GM12891 (cell line): Measurements from ENCODE around the gene SELENOS.

Experiments
- DNase-seq: peaks from one replicate; pipeline ENCODE4 v3.0.0; 2011; ENCODE audit warnings: low spot score; ENCODE audit not compliant: insufficient read length
- FAIRE-seq: peaks from 2 replicates; lab custom pipeline; 2011; peaks lifted over from hg19 to GRCh38; lab: Jason Lieb, UNC
- PAX5 ChIP-seq: IDR thresholded peaks from 2 replicates; pipeline ENCODE4 v1.6.1; 2011; ENCODE audit warnings: low read length, moderate library complexity, mild to moderate bottlenecking; ENCODE audit not compliant: insufficient read depth, severe bottlenecking
- POLR2A ChIP-seq: IDR thresholded peaks from 2 replicates; pipeline ENCODE4 v1.6.1; 2011; ENCODE audit warnings: low read depth, low read length, control low read depth
- POLR2AphosphoS5 ChIP-seq: IDR thresholded peaks from 2 replicates; pipeline ENCODE4 v1.6.1; 2011; ENCODE audit warnings: low read depth, low read length, control low read depth
- POU2F2 ChIP-seq: IDR thresholded peaks from 2 replicates; pipeline ENCODE4 v1.6.1; 2011; ENCODE audit warnings: low read depth, mild to moderate bottlenecking, control low read depth, low read length, moderate library complexity
- SPI1 ChIP-seq: IDR thresholded peaks from 2 replicates; pipeline ENCODE4 v1.6.1; 2011; ENCODE audit warnings: low read depth, low read length, control low read depth
- TAF1 ChIP-seq: IDR thresholded peaks from 2 replicates; pipeline ENCODE4 v1.6.1; 2011; ENCODE audit warnings: low read depth, low read length, control low read depth

SELENOS gene

DNA sequence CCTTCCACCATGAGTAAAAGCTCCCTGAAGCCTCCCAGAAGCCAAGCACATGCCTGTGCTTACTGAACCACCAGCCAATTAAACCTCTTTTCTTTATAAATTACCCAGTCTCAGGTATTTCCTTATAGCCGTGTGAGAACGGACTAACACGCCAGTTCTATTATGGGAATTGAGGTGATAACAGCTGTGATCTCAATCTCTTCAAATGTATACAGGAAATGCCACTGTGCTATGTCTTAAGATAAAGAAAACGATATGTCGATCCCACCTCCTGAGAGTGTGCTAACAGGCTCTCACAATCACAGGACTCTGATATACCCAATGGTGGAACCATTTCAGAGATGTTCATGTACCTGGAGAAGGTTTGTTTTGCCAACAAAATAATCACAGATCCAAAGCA, 51.6 kb downstream of the SELENOS start:
- TF ChIP-seq POLR2AphosphoS5 (no peak), PAX5 (no peak), POU2F2 (no peak), POLR2A (no peak), TAF1 (no peak), SPI1 (no peak)
- DNase-seq (no peak), FAIRE-seq (no peak)
